ENCODE data around the gene MRPS15.
A peak's percentile ranks its signal among the peaks of the same experiment; 100 is the strongest.

MRPS15 gene

DNA sequence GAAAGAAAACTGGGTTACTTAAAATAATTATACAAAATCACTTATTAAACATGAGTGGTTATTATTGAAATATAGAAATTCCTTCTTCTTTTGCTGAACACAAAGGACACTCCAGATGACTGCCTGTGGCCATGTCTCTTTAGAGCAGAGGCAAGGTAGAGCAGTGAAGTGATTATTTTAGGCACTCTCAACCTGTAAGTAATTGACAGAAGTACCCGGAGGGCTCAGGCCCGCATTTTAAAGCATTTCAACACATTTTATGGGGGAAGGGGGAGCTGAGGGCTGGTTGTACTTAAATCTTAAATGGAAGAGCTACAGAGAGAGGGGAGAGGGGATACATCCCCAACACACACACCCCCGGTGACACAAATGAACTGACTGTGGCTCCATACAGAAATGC, 24.1 kb downstream of the MRPS15 start:
- no peak overlapping the region for H3K4me3 ChIP-seq (ENCODE audit: low read length)
- DNase-seq (ENCODE audit: low read depth), result no peak
- TF ChIP-seq, protein P1, sequence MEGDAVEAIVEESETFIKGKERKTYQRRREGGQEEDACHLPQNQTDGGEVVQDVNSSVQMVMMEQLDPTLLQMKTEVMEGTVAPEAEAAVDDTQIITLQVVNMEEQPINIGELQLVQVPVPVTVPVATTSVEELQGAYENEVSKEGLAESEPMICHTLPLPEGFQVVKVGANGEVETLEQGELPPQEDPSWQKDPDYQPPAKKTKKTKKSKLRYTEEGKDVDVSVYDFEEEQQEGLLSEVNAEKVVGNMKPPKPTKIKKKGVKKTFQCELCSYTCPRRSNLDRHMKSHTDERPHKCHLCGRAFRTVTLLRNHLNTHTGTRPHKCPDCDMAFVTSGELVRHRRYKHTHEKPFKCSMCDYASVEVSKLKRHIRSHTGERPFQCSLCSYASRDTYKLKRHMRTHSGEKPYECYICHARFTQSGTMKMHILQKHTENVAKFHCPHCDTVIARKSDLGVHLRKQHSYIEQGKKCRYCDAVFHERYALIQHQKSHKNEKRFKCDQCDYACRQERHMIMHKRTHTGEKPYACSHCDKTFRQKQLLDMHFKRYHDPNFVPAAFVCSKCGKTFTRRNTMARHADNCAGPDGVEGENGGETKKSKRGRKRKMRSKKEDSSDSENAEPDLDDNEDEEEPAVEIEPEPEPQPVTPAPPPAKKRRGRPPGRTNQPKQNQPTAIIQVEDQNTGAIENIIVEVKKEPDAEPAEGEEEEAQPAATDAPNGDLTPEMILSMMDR (IDR thresholded peaks at IDR 0.05; ENCODE audit: insufficient read depth, low read depth, low read length, missing control alignments), result no peak

DNA sequence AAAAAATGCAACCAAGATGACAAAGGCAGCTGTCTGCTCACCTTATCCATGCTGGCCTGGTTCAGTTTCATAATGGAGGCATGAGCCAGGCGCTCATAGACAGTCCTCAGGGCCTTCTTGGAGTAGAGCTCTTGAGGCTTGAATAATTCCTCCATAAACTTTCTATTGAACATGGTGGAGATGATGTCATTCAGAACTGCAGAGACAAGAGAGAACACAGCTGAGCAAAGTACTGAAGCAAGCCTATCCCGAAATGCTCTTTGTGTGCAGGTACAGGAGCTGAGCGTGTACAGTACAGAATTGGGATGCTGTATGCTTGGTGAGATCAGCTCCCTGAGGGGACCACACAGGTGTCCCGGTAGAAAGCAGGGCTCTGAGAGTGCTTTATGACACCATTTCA, 25.5 kb downstream of the MRPS15 start:
- DNase-seq (ENCODE audit: low read depth), result peak; percentile 9
- TF ChIP-seq, protein P1 (IDR thresholded peaks at IDR 0.05; ENCODE audit: insufficient read depth, low read depth, low read length, missing control alignments), result no peak
- no peak overlapping the region for H3K4me3 ChIP-seq (ENCODE audit: low read length)

DNA sequence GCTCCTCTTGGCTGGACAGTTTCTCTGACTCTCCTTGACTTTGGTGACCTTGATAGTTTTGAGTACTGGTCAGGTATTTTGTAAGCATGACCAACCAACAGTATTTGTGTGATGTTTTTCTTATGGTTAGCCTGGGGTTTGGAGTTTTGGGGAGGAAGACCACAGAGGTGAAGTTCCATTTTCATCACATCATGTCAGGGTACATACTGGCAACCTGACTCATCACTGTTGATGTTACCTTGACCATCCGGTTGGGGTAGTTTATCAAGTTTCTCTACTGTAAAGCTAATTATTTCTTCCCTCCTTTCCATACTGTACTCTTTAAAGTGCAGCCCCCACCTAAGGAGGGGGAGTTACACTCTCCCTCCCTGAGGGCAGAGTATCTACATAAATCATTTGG, 27.4 kb downstream of the MRPS15 start:
- TF ChIP-seq, protein P1 (IDR thresholded peaks at IDR 0.05; ENCODE audit: insufficient read depth, low read depth, low read length, missing control alignments), result no peak
- peak; percentile 96 for DNase-seq (ENCODE audit: low read depth)
- no peak overlapping the region for H3K4me3 ChIP-seq (ENCODE audit: low read length)

DNA sequence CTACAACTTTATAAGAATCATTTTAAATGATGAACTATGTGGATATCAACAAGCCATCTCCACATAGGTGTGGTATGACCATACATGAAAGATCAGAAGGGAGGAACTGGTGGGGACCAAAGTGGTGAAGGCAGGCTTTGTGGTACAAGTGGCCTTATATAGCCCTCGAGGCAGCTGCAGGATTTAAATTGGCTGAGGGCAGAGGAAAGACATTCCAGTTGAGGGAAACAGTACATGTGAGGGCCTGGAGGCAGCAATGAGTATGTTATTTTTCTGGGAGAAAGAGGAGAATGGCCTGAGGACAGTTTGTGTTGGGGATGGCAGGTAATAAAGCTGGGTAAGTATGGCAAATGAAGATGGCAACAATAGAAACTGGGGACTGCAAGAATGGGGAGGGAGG, 31.1 kb downstream of the MRPS15 start:
- no peak for DNase-seq (ENCODE audit: low read depth)
- no peak overlapping the region for H3K4me3 ChIP-seq (ENCODE audit: low read length)
- TF ChIP-seq, protein P1 (IDR thresholded peaks at IDR 0.05; ENCODE audit: insufficient read depth, low read depth, low read length, missing control alignments), result no peak

DNA sequence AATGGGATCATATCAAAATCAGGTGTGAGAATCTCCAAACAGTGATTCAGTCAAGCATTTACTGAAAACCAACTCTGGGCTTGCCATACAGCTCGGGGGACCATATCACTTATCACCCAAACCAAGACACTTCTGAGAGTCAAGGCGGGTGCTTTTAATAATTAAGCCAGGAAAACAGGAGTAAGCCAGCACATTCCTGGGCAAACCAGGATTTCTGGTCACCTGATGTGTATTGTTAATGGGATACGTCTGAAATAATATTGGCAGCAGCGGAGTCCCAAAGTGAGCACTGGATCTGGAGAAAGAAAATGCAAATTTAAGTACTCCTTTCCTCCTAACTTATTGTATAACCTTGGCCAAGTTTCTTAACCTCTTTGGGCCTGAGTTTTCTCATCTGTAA, 31.6 kb downstream of the MRPS15 start:
- TF ChIP-seq, protein P1 (IDR thresholded peaks at IDR 0.05; ENCODE audit: insufficient read depth, low read depth, low read length, missing control alignments), result no peak
- DNase-seq (ENCODE audit: low read depth), result no peak
- no peak overlapping the region for H3K4me3 ChIP-seq (ENCODE audit: low read length)

DNA sequence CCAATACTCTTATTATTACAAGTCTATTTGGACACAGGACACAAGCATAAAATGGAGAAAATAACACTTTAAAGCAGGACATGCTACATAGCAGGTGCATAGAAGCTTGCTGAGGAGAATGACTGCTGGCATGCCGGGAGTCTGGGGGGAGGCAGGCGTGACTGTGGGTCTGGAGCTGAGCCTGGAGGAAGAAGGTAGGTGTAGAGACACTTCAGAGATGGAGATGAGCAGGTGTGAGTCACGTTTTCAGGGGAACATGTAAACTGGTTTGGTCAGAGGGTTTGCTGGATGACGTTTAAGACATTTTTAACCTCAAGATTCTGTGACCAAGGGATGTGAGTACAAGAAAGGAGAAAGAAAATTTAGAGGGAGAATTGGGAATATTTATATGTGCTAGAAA, 38.4 kb downstream of the MRPS15 start:
- peak; percentile 86 for DNase-seq (ENCODE audit: low read depth)
- TF ChIP-seq, protein P1 (IDR thresholded peaks at IDR 0.05; ENCODE audit: insufficient read depth, low read depth, low read length, missing control alignments), result no peak
- no peak overlapping the region for H3K4me3 ChIP-seq (ENCODE audit: low read length)

DNA sequence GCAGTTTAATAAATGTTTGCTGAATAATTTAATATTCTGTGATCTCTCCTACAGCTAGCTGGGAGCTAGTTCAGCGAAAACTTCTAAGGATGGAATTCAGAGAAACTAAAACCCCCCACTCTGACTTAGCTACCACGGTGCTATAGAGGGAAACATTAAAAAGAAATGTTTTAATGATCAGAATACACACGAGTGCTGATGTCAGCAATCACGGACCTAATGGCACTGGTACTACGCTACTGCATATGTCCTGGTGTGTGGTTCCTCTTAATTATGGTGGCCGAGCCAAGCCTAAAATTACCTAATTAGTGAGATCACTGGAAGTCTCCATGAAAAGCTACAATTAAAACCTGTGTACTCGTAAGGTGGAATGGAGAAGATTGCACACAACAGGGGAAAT, 42.5 kb downstream of the MRPS15 start:
- TF ChIP-seq, protein P1 (IDR thresholded peaks at IDR 0.05; ENCODE audit: insufficient read depth, low read depth, low read length, missing control alignments), result no peak
- H3K4me3 ChIP-seq (ENCODE audit: low read length), result no peak overlapping the region
- no peak for DNase-seq (ENCODE audit: low read depth)
